HCT116 (cell line): ENCODE measurements around the gene MSI2. TPM values are rescaled to one million over a fixed set of nuclear protein-coding genes. Genes with fewer than 3 reads are reported as not detected.

Experiments used
- ATAC-seq: fragments of 200-7000 bp; cut with Tn5 transposase; 2 replicates; pipeline ENCODE4 v1.9.1; 2020; ENCODE audit warnings: mild to moderate bottlenecking, moderate library complexity
- BruUV-seq: library from RNA; stranded (reverse); fragments of 400-500 nt; replicated peaks from 2 replicates; lab custom pipeline; 2021; lab: Mats Ljungman, UMichigan
- CTCF ChIA-PET: fragments of 300-600 bp; sonication (Branson Sonifier 250); formaldehyde crosslinking; loops from one replicate; lab custom pipeline; 2021; ENCODE audit warnings: antibody characterized with exemption; lab: Charles Lee
- POLR2A ChIA-PET: fragments of 300-600, 350-600 bp; sonication (Branson Sonifier 250); formaldehyde crosslinking; loops from one replicate; lab custom pipeline; 2021; ENCODE audit warnings: antibody characterized with exemption; lab: Charles Lee
- RAD21 ChIA-PET, 2 experiments: fragments of 300-600 bp; sonication (Branson Sonifier 250); formaldehyde crosslinking; loops; one replicate each; lab custom pipeline; 2023; ENCODE audit warnings: low total read pairs in 2 of 2; ENCODE audit not compliant: uncharacterized antibody in 2 of 2, unreplicated experiment in 2 of 2, low non-redundant PET in 1 of 2; lab: Charles Lee
- DNase-seq: peaks from one replicate; pipeline ENCODE4 v3.0.0-alpha.2; 2010; ENCODE audit warnings: low read depth, low spot score
- H2AFZ ChIP-seq: fragments of 200-600 bp; shearing (Covaris generic), sonication (generic); 2 replicates; pipeline ENCODE4 v1.6.1; 2017; ENCODE audit warnings: low read depth, mixed run types, mixed read lengths, antibody characterized with exemption, low read length; ENCODE audit not compliant: poor library complexity, severe bottlenecking
- H3K27ac ChIP-seq: 2 replicates; pipeline ENCODE4 v1.5.1; 2012; ENCODE audit warnings: low read depth, low read length
- H3K27me3 ChIP-seq: fragments of 200-600 bp; sonication (generic); 2 replicates; pipeline ENCODE4 v1.6.1; 2016; ENCODE audit warnings: mixed run types, low read length, mixed read lengths; ENCODE audit not compliant: insufficient read depth
- H3K36me3 ChIP-seq, 2 experiments: fragments of 200-500 bp in 1 of 2; fragments of 200-600 bp in 1 of 2; sonication (Bioruptor generic) in 1 of 2; sonication (generic) in 1 of 2; 2 replicates each; pipeline versions ENCODE4 v1.5.1 to v1.6.1; 2014 to 2016; ENCODE audit warnings: low read length in 2 of 2, inconsistent platforms in 1 of 2, mixed read lengths in 1 of 2, mixed run types in 1 of 2; ENCODE audit not compliant: insufficient read depth in 2 of 2, control insufficient read depth in 1 of 2
- H3K4me1 ChIP-seq, 2 experiments: fragments of 200-600 bp in 1 of 2; sonication (generic) in 1 of 2; 2 replicates each; pipeline versions ENCODE4 v1.5.1 to v1.6.1; 2012 to 2017; ENCODE audit warnings: low read length in 2 of 2, inconsistent platforms in 1 of 2, mild to moderate bottlenecking in 1 of 2, mixed read lengths in 1 of 2, mixed run types in 1 of 2, moderate library complexity in 1 of 2; ENCODE audit not compliant: insufficient read depth in 2 of 2, control insufficient read depth in 1 of 2
- H3K4me2 ChIP-seq: fragments of 200-600 bp; sonication (generic); 2 replicates; pipeline ENCODE4 v1.6.1; 2017; ENCODE audit warnings: mixed run types, low read length, mixed read lengths
- H3K4me3 ChIP-seq, 2 experiments: fragments of 200-600 bp in 1 of 2; sonication (generic) in 1 of 2; replicated peaks in 1 of 2; 2 replicates each; pipeline ENCODE4 v1.5.1; 2011 to 2016; ENCODE audit warnings: low read length in 2 of 2, control low read depth in 1 of 2, low read depth in 1 of 2, mild to moderate bottlenecking in 1 of 2, mixed read lengths in 1 of 2, mixed run types in 1 of 2
- H3K79me2 ChIP-seq: fragments of 200-600 bp; sonication (generic); 2 replicates; pipeline ENCODE4 v1.6.1; 2017; ENCODE audit warnings: mild to moderate bottlenecking, mixed run types, low read length, moderate library complexity, mixed read lengths; ENCODE audit not compliant: insufficient read depth
- H3K9ac ChIP-seq: fragments of 200-600 bp; sonication (generic); 2 replicates; pipeline ENCODE4 v1.6.1; 2016; ENCODE audit warnings: low read length, mixed read lengths
- H3K9me2 ChIP-seq: fragments of 200-600 bp; sonication (generic), shearing (Covaris generic); 2 replicates; pipeline ENCODE4 v1.6.1; 2017; ENCODE audit warnings: mixed run types, mild to moderate bottlenecking, moderate library complexity; ENCODE audit not compliant: insufficient read depth
- H3K9me3 ChIP-seq, 2 experiments: fragments of 200-500 bp in 1 of 2; fragments of 200-600 bp in 1 of 2; sonication (Bioruptor generic) in 1 of 2; sonication (generic) in 1 of 2; 2 replicates each; pipeline ENCODE4 v1.6.1; 2014 to 2017; ENCODE audit warnings: low read length in 2 of 2, mixed read lengths in 2 of 2, inconsistent platforms in 1 of 2, low read depth in 1 of 2, mild to moderate bottlenecking in 1 of 2, mixed run types in 1 of 2, moderate library complexity in 1 of 2; ENCODE audit not compliant: control insufficient read depth in 1 of 2, insufficient read depth in 1 of 2
- H4K20me1 ChIP-seq: fragments of 200-600 bp; sonication (generic), shearing (Covaris generic); 2 replicates; pipeline ENCODE4 v1.6.1; 2017; ENCODE audit warnings: mixed run types, mild to moderate bottlenecking, moderate library complexity; ENCODE audit not compliant: insufficient read depth
- CBX3 ChIP-seq: IDR thresholded peaks from 2 replicates; pipeline ENCODE4 v1.6.1; 2012; ENCODE audit warnings: low read depth
- EGR1 ChIP-seq: IDR thresholded peaks from 2 replicates; pipeline ENCODE4 v1.6.1; 2012; ENCODE audit warnings: low read depth
- ELF1 ChIP-seq: IDR thresholded peaks from 2 replicates; pipeline ENCODE4 v1.6.1; 2012; ENCODE audit warnings: low read depth, borderline replicate concordance
- EZH2phosphoT487 ChIP-seq: fragments of 200-600 bp; IDR thresholded peaks from 2 replicates; pipeline ENCODE4 v1.6.1; 2018; ENCODE audit warnings: antibody characterized with exemption, borderline replicate concordance
- POLR2A ChIP-seq: IDR thresholded peaks from 2 replicates; pipeline ENCODE4 v1.7.0; 2011; ENCODE audit warnings: borderline replicate concordance; ENCODE audit not compliant: insufficient read depth, insufficient read length; ENCODE audit errors: extremely low read depth
- SIN3A ChIP-seq: IDR thresholded peaks from 2 replicates; pipeline ENCODE4 v1.6.1; 2012; ENCODE audit warnings: low read depth
- SP1 ChIP-seq: IDR thresholded peaks from 2 replicates; pipeline ENCODE4 v1.6.1; 2012; ENCODE audit warnings: low read depth
- SRF ChIP-seq: IDR thresholded peaks from 2 replicates; pipeline ENCODE4 v1.6.1; 2012; ENCODE audit warnings: low read depth
- YY1 ChIP-seq: IDR thresholded peaks from 2 replicates; pipeline ENCODE4 v1.6.1; 2011; ENCODE audit warnings: low read length, low read depth, moderate library complexity, mild to moderate bottlenecking; ENCODE audit not compliant: insufficient replicate concordance; ENCODE audit errors: extremely low read depth
- ZFX ChIP-seq: fragments of 450-650 bp; IDR thresholded peaks from 2 replicates; pipeline ENCODE4 v1.6.1; 2017
- ZNF274 ChIP-seq: fragments of 200-500 bp; sonication (Bioruptor generic); IDR thresholded peaks from 2 replicates; pipeline ENCODE4 v1.6.1; 2014; ENCODE audit warnings: mild to moderate bottlenecking, low read depth, low read length, inconsistent platforms
- intact Hi-C: fragments of 100-400 bp; cut with micrococcal nuclease; formaldehyde crosslinking; loops from 2 replicates; pipeline ENCODE4 v1.10.0; 2022
- total RNA-seq: library from RNA; stranded (reverse); gene quantifications from one replicate; pipeline ENCODE4 v1.2.1, GENCODE V29; 2021; ENCODE audit not compliant: unreplicated experiment
- TF ChIP-seq, protein P1 (sequence below): IDR thresholded peaks from 2 replicates; pipeline ENCODE4 v1.6.1; 2011; ENCODE audit warnings: mild to moderate bottlenecking, low read length, moderate library complexity; ENCODE audit not compliant: insufficient replicate concordance; ENCODE audit errors: extremely low read depth
- TF ChIP-seq, protein P2 (sequence below): IDR thresholded peaks from 2 replicates; pipeline ENCODE4 v1.6.1; 2012
- TF ChIP-seq, protein P3 (sequence below), 3 experiments: fragments of 200-600 bp in 1 of 3; sonication (generic) in 1 of 3; IDR thresholded peaks in 2 of 3; conservative IDR thresholded peaks in 1 of 3; 2 replicates each; pipeline ENCODE4 v1.5.1; 2012 to 2017; ENCODE audit warnings: low read depth in 2 of 3, low read length in 2 of 3, antibody characterized with exemption in 1 of 3, borderline replicate concordance in 1 of 3, control low read depth in 1 of 3, mild to moderate bottlenecking in 1 of 3, mixed read lengths in 1 of 3, mixed run types in 1 of 3, moderate library complexity in 1 of 3; ENCODE audit not compliant: insufficient read depth in 1 of 3
- TF ChIP-seq, protein P4 (sequence below): IDR thresholded peaks from 2 replicates; pipeline ENCODE4 v1.6.1; 2012

The MSI2 gene
- total RNA-seq, 1 experiment from 2014 or later, result 137 TPM

DNA sequence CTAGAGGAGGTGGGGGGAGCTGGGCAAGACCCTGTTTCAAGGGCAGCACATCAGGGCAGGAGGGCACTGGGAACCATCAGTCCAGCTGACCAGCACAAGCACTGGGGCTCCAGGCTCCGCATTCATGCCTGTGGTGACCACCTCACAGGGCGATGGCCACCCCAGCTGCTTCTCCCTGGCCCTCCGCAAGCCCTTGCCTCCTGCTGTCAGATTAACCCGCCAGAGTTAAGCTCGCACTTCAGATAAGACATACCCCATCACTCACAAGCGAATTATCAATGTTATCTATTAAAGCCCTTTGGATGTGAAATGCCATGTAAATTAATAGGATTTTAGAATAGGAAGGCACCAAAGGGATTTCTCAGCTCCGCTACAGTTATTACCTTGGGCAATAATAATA is 383.8 kb downstream of the MSI2 start (continued):
- TF ChIP-seq, protein P1, sequence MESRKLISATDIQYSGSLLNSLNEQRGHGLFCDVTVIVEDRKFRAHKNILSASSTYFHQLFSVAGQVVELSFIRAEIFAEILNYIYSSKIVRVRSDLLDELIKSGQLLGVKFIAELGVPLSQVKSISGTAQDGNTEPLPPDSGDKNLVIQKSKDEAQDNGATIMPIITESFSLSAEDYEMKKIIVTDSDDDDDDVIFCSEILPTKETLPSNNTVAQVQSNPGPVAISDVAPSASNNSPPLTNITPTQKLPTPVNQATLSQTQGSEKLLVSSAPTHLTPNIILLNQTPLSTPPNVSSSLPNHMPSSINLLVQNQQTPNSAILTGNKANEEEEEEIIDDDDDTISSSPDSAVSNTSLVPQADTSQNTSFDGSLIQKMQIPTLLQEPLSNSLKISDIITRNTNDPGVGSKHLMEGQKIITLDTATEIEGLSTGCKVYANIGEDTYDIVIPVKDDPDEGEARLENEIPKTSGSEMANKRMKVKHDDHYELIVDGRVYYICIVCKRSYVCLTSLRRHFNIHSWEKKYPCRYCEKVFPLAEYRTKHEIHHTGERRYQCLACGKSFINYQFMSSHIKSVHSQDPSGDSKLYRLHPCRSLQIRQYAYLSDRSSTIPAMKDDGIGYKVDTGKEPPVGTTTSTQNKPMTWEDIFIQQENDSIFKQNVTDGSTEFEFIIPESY, result no peak
- TF ChIP-seq ZNF274, result no peak
- no peak for TF ChIP-seq POLR2A

DNA sequence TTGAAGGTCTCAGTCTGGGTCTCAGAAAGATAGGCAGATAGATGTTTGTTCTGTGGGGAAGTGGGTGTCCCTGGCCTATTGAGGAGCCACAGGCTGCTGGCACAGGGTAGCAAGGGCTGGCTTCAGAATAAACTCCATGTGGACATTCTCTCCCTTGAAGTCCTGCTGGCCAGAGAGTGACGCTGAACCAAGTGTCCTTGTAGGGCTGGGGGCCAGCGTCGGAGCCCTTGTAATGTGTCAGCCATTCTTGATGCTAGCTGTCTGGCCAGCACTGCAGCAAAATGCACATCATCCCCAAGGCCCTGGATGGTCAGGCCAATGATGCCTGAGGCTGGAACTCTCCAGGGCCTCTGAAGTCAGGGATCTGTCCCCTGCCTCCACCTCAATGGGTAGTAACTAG is 385.4 kb downstream of the MSI2 start:
- no peak overlapping the region for H3K4me3 ChIP-seq
- no peak overlapping the region for H2AFZ ChIP-seq
- no peaks in the 10 kb centered on the region for H3K9me3 ChIP-seq
- H3K9ac ChIP-seq, result no peak overlapping the region
- no TSS peak for BruUV-seq
- H3K4me2 ChIP-seq, result no peak overlapping the region
- H3K36me3 ChIP-seq, result no peaks in the 10 kb centered on the region; a peak in 1 of 4 replicates
- TF ChIP-seq SRF (no peak), SP1 (no peak)
- TF ChIP-seq, protein P2, sequence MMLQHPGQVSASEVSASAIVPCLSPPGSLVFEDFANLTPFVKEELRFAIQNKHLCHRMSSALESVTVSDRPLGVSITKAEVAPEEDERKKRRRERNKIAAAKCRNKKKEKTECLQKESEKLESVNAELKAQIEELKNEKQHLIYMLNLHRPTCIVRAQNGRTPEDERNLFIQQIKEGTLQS, result no peak
- CTCF ChIA-PET, result no interaction called here
- intact Hi-C loops, result no loop called here
- H3K27me3 ChIP-seq, result no peaks in the 10 kb centered on the region
- no peaks in the 10 kb centered on the region for H4K20me1 ChIP-seq
- H3K4me1 ChIP-seq, result no peaks in the 10 kb centered on the region
- no peak for ATAC-seq
- POLR2A ChIA-PET, result no interaction called here
- H3K27ac ChIP-seq, result no peak overlapping the region
- RAD21 ChIA-PET, result no interaction called here
- H3K9me2 ChIP-seq, result no peaks in the 10 kb centered on the region
- H3K79me2 ChIP-seq, result no peaks in the 10 kb centered on the region
- no peak for DNase-seq

DNA sequence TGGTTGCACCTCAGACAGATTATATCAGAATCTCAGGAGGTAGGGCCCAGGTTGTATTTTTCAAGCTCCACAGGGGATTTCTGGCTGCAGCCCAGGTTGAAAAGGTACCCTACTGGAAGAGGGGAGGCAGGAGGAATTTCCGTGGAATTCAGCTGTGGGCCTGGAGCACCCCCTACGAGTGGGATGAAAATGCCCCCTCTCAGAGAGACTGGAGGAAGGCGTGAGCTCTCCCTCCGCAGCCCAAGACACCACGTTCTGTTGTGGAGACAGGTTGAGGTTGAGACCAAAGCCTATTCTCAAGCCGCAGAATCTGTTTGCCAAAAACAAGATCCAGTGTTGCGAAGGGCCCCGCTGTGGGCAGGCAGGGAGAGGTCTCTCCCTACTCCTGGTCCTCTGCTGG is 386.7 kb downstream of the MSI2 start:
- no TSS peak for BruUV-seq
- Histone ChIP-seq H3K9me2 (no peaks in the 10 kb centered on the region), H3K9ac (no peak overlapping the region), H2AFZ (no peak overlapping the region), H3K36me3 (no peaks in the 10 kb centered on the region; a peak in 1 of 4 replicates), H3K4me3 (no peak overlapping the region), H3K4me2 (no peak overlapping the region), H3K9me3 (no peaks in the 10 kb centered on the region), H3K4me1 (no peaks in the 10 kb centered on the region), H3K27me3 (no peaks in the 10 kb centered on the region), H4K20me1 (no peaks in the 10 kb centered on the region), H3K27ac (no peak overlapping the region), H3K79me2 (no peaks in the 10 kb centered on the region)
- RAD21 ChIA-PET, result no interaction called here
- POLR2A ChIA-PET, result no interaction called here
- CTCF ChIA-PET, result interaction anchor here (1.4 kb wide), 1 partner anchor 29 kb away, joined by 4 read pairs; no protein-coding TSS in a partner anchor
- ATAC-seq, result no peak
- DNase-seq, result no peak
- intact Hi-C loops, result no loop called here
- TF ChIP-seq EGR1 (no peak), SIN3A (no peak), EZH2phosphoT487 (no peak), ZNF274 (no peak), YY1 (no peak), ZFX (no peak), SP1 (no peak), ELF1 (no peak), CBX3 (no peak), SRF (no peak)
- TF ChIP-seq, protein P2, result no peak
- TF ChIP-seq, protein P3, sequence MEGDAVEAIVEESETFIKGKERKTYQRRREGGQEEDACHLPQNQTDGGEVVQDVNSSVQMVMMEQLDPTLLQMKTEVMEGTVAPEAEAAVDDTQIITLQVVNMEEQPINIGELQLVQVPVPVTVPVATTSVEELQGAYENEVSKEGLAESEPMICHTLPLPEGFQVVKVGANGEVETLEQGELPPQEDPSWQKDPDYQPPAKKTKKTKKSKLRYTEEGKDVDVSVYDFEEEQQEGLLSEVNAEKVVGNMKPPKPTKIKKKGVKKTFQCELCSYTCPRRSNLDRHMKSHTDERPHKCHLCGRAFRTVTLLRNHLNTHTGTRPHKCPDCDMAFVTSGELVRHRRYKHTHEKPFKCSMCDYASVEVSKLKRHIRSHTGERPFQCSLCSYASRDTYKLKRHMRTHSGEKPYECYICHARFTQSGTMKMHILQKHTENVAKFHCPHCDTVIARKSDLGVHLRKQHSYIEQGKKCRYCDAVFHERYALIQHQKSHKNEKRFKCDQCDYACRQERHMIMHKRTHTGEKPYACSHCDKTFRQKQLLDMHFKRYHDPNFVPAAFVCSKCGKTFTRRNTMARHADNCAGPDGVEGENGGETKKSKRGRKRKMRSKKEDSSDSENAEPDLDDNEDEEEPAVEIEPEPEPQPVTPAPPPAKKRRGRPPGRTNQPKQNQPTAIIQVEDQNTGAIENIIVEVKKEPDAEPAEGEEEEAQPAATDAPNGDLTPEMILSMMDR (IDR thresholded peaks at IDR 0.05 in 2 of 3, conservative IDR thresholded peaks at IDR 0.05 in 1 of 3; ENCODE audit: borderline replicate concordance in 1 of 3, insufficient read depth in 1 of 3, low read depth in 2 of 3, low read length in 2 of 3), result no peak
- TF ChIP-seq, protein P4, sequence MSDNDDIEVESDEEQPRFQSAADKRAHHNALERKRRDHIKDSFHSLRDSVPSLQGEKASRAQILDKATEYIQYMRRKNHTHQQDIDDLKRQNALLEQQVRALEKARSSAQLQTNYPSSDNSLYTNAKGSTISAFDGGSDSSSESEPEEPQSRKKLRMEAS, result no peak
